ENCODE results near the gene NKAIN2. TPM values are rescaled to one million over a fixed set of nuclear protein-coding genes. Genes with fewer than 3 reads are reported as not detected.
"Not testable (repeated sequence)": the region's sequence is repeated elsewhere in the genome, so short reads cannot be mapped to it uniquely, and the experiment has no call there.

The NKAIN2 gene
- total and polyA plus RNA-seq, 5 donors from 2014 or later = not detected

- peaks cover 0 to 3% of the 10 kb centered on the region in 2 experiments for H3K9me3 ChIP-seq (ENCODE audit: control insufficient read depth in 2 of 2, low read length in 2 of 2)
- Mint-ChIP-seq H3K9me3 (peaks cover 0 to 28% (median 6%) of the 10 kb centered on the region in 7 donors), H3K4me3 (no peak overlapping the region), H3K27ac (no peak overlapping the region), H3K4me1 (no peaks in the 10 kb centered on the region), H3K36me3 (no peaks in the 10 kb centered on the region), H3K27me3 (no peaks in the 10 kb centered on the region)
- ATAC-seq (ENCODE audit: low read depth in 2 of 2) (no peak), DNase-seq (no peak)
- H3K4me3 ChIP-seq (ENCODE audit: low read depth, low read length) = no peak overlapping the region
- H3K36me3 ChIP-seq (ENCODE audit: control insufficient read depth, insufficient read depth, low read length) = no peaks in the 10 kb centered on the region
- H3K4me1 ChIP-seq (ENCODE audit: control insufficient read depth, insufficient read depth, low read length, poor library complexity, severe bottlenecking) = no peaks in the 10 kb centered on the region
- H3K27me3 ChIP-seq (ENCODE audit: control insufficient read depth, insufficient read depth, low read length) = no peaks in the 10 kb centered on the region
- no peak overlapping the region for H3K27ac ChIP-seq (ENCODE audit: insufficient read depth, low read length, poor library complexity, severe bottlenecking)
Observed at GRCh38 chr6:124560873-124561567, 757.4 kb downstream of the NKAIN2 start.

DNA sequence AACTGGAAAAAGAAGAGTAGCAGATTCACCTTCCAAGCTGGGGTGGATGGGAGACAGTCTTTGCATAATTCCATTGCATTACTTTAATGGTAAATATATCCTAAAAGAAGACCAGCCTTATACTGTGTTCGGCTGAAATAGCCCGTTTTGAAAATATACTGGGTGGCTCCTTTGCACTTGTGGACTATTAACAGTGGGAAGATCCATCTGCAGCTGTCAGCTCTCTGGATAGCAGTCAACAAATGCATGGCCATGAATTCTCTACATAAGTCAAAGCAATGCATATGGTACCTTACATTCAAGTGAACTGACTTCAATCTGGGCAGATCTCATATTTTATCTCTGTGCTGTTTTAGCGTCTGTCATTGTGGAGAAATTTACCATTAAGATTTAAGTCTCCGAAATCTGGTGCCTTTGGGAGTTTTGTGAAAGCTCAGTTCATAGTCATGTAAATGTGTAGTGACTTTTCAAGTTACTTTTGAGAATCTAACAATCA, 758.0 kb downstream of the NKAIN2 start:
- Histone ChIP-seq H3K36me3 (ENCODE audit: control insufficient read depth, insufficient read depth, low read length) (no peaks in the 10 kb centered on the region), H3K27me3 (ENCODE audit: control insufficient read depth, insufficient read depth, low read length) (no peaks in the 10 kb centered on the region), H3K4me1 (ENCODE audit: control insufficient read depth, insufficient read depth, low read length, poor library complexity, severe bottlenecking) (no peaks in the 10 kb centered on the region), H3K4me3 (ENCODE audit: low read depth, low read length) (no peak overlapping the region), H3K27ac (ENCODE audit: insufficient read depth, low read length, poor library complexity, severe bottlenecking) (no peak overlapping the region), H3K9me3 (ENCODE audit: control insufficient read depth in 2 of 2, low read length in 2 of 2) (peaks cover 0 to 3% of the 10 kb centered on the region in 2 experiments)
- Mint-ChIP-seq H3K4me1 (no peaks in the 10 kb centered on the region), H3K4me3 (no peak overlapping the region), H3K36me3 (no peaks in the 10 kb centered on the region), H3K27ac (no peak overlapping the region), H3K27me3 (no peaks in the 10 kb centered on the region), H3K9me3 (peaks cover 0 to 22% (median 6%) of the 10 kb centered on the region in 7 donors)
- no peak for ATAC-seq (ENCODE audit: low read depth in 2 of 2)
- DNase-seq = no peak

- H3K4me3 Mint-ChIP-seq; H3K4me3 ChIP-seq (ENCODE audit: low read depth, low read length); DNase-seq; H3K9me3 ChIP-seq (ENCODE audit: control insufficient read depth in 2 of 2, low read length in 2 of 2); H3K27me3 Mint-ChIP-seq; H3K27ac ChIP-seq (ENCODE audit: insufficient read depth, low read length, poor library complexity, severe bottlenecking); H3K27ac Mint-ChIP-seq; H3K36me3 ChIP-seq (ENCODE audit: control insufficient read depth, insufficient read depth, low read length); H3K36me3 Mint-ChIP-seq; H3K4me1 Mint-ChIP-seq; H3K27me3 ChIP-seq (ENCODE audit: control insufficient read depth, insufficient read depth, low read length); H3K4me1 ChIP-seq (ENCODE audit: control insufficient read depth, insufficient read depth, low read length, poor library complexity, severe bottlenecking); ATAC-seq (ENCODE audit: low read depth in 2 of 2): not testable (repeated sequence)
- peaks cover 0 to 27% (median 6%) of the 10 kb centered on the region in 7 donors for H3K9me3 Mint-ChIP-seq
Observed at GRCh38 chr6:124564125-124564524, 760.5 kb downstream of the NKAIN2 start.

DNA sequence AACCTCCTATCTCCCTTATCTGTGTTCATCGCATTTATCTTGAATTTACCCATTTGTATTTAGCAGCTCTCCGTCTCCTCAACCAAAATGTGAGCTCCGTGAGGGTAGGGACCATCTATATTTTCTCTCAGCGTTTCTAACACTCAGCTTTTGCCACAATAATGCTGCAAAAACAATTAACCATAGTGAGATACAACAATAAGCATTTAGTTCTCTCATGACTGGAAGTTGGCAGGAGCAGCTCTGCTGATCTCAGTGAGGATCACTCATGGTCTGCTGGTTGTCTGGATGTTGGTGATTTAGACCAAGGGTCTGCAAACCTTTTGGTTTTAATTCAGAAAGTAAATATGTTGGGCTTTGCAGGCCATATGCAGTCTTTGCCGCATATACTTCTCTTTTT, 763.7 kb downstream of the NKAIN2 start:
- peaks cover 2 to 5% of the 10 kb centered on the region in 2 experiments for H3K9me3 ChIP-seq (ENCODE audit: control insufficient read depth in 2 of 2, low read length in 2 of 2)
- H3K4me1 Mint-ChIP-seq = no peaks in the 10 kb centered on the region
- H3K4me1 ChIP-seq (ENCODE audit: control insufficient read depth, insufficient read depth, low read length, poor library complexity, severe bottlenecking) = no peaks in the 10 kb centered on the region
- no peak overlapping the region for H3K27ac Mint-ChIP-seq
- no peaks in the 10 kb centered on the region for H3K36me3 Mint-ChIP-seq
- ATAC-seq (ENCODE audit: low read depth in 2 of 2) = no peak
- H3K4me3 Mint-ChIP-seq = no peak overlapping the region
- no peak overlapping the region for H3K27ac ChIP-seq (ENCODE audit: insufficient read depth, low read length, poor library complexity, severe bottlenecking)
- H3K36me3 ChIP-seq (ENCODE audit: control insufficient read depth, insufficient read depth, low read length) = no peaks in the 10 kb centered on the region
- no peaks in the 10 kb centered on the region for H3K27me3 ChIP-seq (ENCODE audit: control insufficient read depth, insufficient read depth, low read length)
- H3K9me3 Mint-ChIP-seq = peaks cover 6 to 41% (median 17%) of the 10 kb centered on the region in 7 donors
- no peaks in the 10 kb centered on the region for H3K27me3 Mint-ChIP-seq
- no peak for DNase-seq
- H3K4me3 ChIP-seq (ENCODE audit: low read depth, low read length) = no peak overlapping the region

DNA sequence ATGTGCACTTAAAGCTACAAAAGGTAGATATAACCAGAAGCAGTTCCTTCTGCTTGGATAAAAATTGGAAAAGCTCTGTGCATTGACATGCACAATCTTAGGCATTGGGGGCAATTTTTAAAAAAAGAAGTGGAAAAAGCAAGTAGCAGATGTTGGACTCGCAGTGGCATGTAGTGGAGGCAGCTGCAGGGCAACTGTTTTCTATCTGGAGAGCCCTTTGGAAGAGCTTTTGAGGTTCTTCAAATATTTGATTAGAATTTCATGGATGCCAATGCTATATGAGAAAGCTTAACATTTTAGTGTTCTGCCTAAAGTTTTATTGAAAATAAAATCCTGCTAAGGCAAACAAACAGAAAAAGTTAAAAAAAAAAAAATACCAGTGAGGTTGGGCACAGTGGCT, 770.3 kb downstream of the NKAIN2 start:
- H3K36me3 Mint-ChIP-seq = no peaks in the 10 kb centered on the region
- Histone ChIP-seq H3K9me3 (ENCODE audit: control insufficient read depth in 2 of 2, low read length in 2 of 2) (peaks cover 2 to 9% of the 10 kb centered on the region in 2 experiments), H3K36me3 (ENCODE audit: control insufficient read depth, insufficient read depth, low read length) (no peaks in the 10 kb centered on the region), H3K4me3 (ENCODE audit: low read depth, low read length) (no peak overlapping the region), H3K4me1 (ENCODE audit: control insufficient read depth, insufficient read depth, low read length, poor library complexity, severe bottlenecking) (no peaks in the 10 kb centered on the region), H3K27me3 (ENCODE audit: control insufficient read depth, insufficient read depth, low read length) (no peaks in the 10 kb centered on the region), H3K27ac (ENCODE audit: insufficient read depth, low read length, poor library complexity, severe bottlenecking) (no peak overlapping the region)
- no peaks in the 10 kb centered on the region for H3K4me1 Mint-ChIP-seq
- H3K27me3 Mint-ChIP-seq = no peaks in the 10 kb centered on the region
- peaks cover 6 to 25% (median 10%) of the 10 kb centered on the region in 7 donors for H3K9me3 Mint-ChIP-seq
- H3K27ac Mint-ChIP-seq = no peak overlapping the region
- DNase-seq = no peak
- ATAC-seq (ENCODE audit: low read depth in 2 of 2) = no peak
- H3K4me3 Mint-ChIP-seq = no peak overlapping the region

- H3K27ac ChIP-seq (ENCODE audit: insufficient read depth, low read length, poor library complexity, severe bottlenecking) = no peak overlapping the region
- no peak overlapping the region for H3K4me3 ChIP-seq (ENCODE audit: low read depth, low read length)
- peaks cover 0 to 4% of the 10 kb centered on the region in 2 experiments for H3K9me3 ChIP-seq (ENCODE audit: control insufficient read depth in 2 of 2, low read length in 2 of 2)
- no peak overlapping the region for H3K4me3 Mint-ChIP-seq
- no peaks in the 10 kb centered on the region for H3K36me3 Mint-ChIP-seq
- H3K4me1 ChIP-seq (ENCODE audit: control insufficient read depth, insufficient read depth, low read length, poor library complexity, severe bottlenecking) = no peaks in the 10 kb centered on the region
- no peaks in the 10 kb centered on the region for H3K36me3 ChIP-seq (ENCODE audit: control insufficient read depth, insufficient read depth, low read length)
- ATAC-seq (ENCODE audit: low read depth in 2 of 2) (no peak), DNase-seq (no peak)
- peaks cover 0 to 34% (median 3%) of the 10 kb centered on the region in 7 donors for H3K9me3 Mint-ChIP-seq
- no peaks in the 10 kb centered on the region for H3K27me3 Mint-ChIP-seq
- H3K27ac Mint-ChIP-seq = no peak overlapping the region
- H3K4me1 Mint-ChIP-seq = no peaks in the 10 kb centered on the region
- H3K27me3 ChIP-seq (ENCODE audit: control insufficient read depth, insufficient read depth, low read length) = no peaks in the 10 kb centered on the region
Observed at GRCh38 chr6:124577734-124578281, 774.1 kb downstream of the NKAIN2 start.

DNA sequence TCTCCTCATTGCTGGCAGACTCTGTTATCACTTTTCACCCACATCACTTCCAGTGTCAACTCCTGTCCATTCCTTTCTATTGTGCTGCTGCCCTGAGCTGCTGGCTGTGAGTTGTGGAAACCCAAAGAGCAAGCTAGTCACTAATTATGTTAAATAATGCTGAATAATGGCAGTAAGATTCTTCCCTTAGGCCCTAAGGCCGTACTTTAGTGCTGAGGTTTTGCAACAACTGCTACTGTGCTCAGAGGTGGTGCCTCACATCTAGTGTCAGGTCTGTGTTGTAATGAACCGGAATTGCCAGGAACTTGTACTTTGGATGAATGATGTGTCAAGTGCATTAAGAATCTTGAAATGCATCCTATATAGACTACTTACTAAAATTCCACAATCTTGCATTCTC, 786.3 kb downstream of the NKAIN2 start:
- no peaks in the 10 kb centered on the region for H3K27me3 Mint-ChIP-seq
- H3K27ac Mint-ChIP-seq = no peak overlapping the region
- H3K4me1 ChIP-seq (ENCODE audit: control insufficient read depth, insufficient read depth, low read length, poor library complexity, severe bottlenecking) = no peaks in the 10 kb centered on the region
- no peak overlapping the region for H3K4me3 ChIP-seq (ENCODE audit: low read depth, low read length)
- peaks cover 2 to 19% (median 7%) of the 10 kb centered on the region in 7 donors for H3K9me3 Mint-ChIP-seq
- H3K36me3 ChIP-seq (ENCODE audit: control insufficient read depth, insufficient read depth, low read length) = no peaks in the 10 kb centered on the region
- H3K27ac ChIP-seq (ENCODE audit: insufficient read depth, low read length, poor library complexity, severe bottlenecking) = no peak overlapping the region
- DNase-seq (no peak), ATAC-seq (ENCODE audit: low read depth in 2 of 2) (no peak)
- H3K27me3 ChIP-seq (ENCODE audit: control insufficient read depth, insufficient read depth, low read length) = no peaks in the 10 kb centered on the region
- H3K9me3 ChIP-seq (ENCODE audit: control insufficient read depth in 2 of 2, low read length in 2 of 2) = no peaks in the 10 kb centered on the region
- H3K36me3 Mint-ChIP-seq = no peaks in the 10 kb centered on the region
- H3K4me1 Mint-ChIP-seq = no peaks in the 10 kb centered on the region
- no peak overlapping the region for H3K4me3 Mint-ChIP-seq

GRCh38 chr6:124599656-124600055, 796.0 kb downstream of the NKAIN2 start:
- H3K27me3 ChIP-seq (ENCODE audit: control insufficient read depth, insufficient read depth, low read length) = no peaks in the 10 kb centered on the region
- H3K9me3 ChIP-seq (ENCODE audit: control insufficient read depth in 2 of 2, low read length in 2 of 2) = no peaks in the 10 kb centered on the region
- Mint-ChIP-seq H3K4me3 (no peak overlapping the region), H3K27me3 (no peaks in the 10 kb centered on the region), H3K27ac (no peak overlapping the region), H3K9me3 (peaks cover 0 to 6% (median 4%) of the 10 kb centered on the region in 7 donors), H3K36me3 (no peaks in the 10 kb centered on the region), H3K4me1 (no peaks in the 10 kb centered on the region)
- ATAC-seq (ENCODE audit: low read depth in 2 of 2) (no peak), DNase-seq (no peak)
- H3K36me3 ChIP-seq (ENCODE audit: control insufficient read depth, insufficient read depth, low read length) = no peaks in the 10 kb centered on the region
- H3K4me1 ChIP-seq (ENCODE audit: control insufficient read depth, insufficient read depth, low read length, poor library complexity, severe bottlenecking) = no peaks in the 10 kb centered on the region
- no peak overlapping the region for H3K4me3 ChIP-seq (ENCODE audit: low read depth, low read length)
- no peak overlapping the region for H3K27ac ChIP-seq (ENCODE audit: insufficient read depth, low read length, poor library complexity, severe bottlenecking)

Data from CD4-positive, CD25-positive, alpha-beta regulatory T cell (primary cell).